DMS53 (cell line): ENCODE measurements around the gene UNKL.

ENCODE experiments used
- DNase-seq: peaks from one replicate; lab custom pipeline; 2025; lab: John Stamatoyannopoulos, UW

The UNKL gene

DNA sequence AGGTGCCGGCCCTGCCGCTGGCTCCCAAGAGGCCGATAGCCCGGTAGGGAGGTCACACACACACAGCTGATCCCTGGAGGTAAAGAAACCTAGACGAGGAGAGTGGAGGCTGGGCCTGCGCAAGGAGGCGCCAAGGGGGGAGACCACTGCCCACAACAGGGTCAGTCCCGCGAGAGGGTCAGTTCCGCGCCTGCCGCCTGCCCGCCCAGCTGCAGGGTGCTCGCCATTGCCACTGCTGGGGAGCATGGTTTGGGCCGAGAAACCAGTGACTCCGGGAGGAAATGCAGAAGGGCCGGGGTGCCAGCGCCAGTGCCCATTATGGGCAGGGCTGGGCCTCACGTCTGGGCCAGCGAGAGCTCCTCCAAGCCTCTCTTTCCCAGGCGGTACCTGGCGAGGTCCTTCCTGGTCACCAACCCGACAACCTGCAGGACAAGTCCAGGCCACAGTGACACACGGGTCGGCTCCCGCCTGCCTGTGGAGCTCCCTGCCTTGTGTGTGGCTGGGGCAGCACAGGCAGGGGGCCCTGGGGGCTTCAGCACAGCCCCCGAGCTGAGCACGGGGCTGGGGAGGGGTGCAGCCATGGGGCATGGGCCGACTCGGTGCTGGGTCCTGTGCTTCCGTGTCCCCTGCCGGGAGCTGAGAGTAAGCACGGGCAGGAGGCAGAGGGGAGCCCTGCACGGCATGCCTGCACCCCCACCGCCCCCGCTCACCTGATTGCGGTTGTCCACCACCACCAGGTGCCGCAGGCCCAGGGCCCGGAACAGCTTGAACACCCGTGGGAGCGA is 32.0 kb upstream of the UNKL start:
- DNase-seq = no peak

DNA sequence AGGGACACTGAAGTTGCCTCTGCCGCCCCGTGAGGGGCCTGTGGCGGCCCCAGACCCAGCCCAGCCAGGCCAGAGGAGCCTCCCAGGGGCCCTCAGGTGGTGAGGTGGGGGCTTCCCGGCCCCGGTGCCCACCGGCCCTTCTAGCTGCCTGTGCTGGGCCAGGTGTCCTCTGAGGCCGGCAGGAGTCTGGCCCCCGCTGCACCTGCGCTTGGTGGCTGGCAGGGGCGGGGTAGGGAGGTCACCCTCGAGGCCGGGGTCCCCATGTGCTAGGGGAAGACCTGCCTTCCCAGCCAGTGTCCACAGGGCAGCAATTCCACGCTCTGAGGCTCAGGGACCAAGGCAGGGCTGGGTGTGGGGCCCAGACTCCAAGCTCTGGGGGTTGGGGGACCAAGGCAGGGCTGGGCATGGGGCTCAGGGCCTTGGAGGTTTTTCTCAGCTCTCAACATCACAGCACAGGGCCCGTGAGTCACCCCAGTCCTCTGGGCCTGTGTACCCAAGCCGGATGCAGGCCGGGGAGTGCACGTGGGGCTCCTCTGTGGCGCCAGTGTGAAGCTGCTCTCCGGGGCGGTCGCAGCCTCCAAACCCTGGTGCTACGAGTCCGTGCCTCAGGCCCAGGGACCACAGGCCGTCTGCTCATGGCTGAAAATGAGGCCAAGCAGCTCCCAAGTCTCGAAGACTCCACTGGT is 31.2 kb upstream of the UNKL start:
- DNase-seq = no peak

DNA sequence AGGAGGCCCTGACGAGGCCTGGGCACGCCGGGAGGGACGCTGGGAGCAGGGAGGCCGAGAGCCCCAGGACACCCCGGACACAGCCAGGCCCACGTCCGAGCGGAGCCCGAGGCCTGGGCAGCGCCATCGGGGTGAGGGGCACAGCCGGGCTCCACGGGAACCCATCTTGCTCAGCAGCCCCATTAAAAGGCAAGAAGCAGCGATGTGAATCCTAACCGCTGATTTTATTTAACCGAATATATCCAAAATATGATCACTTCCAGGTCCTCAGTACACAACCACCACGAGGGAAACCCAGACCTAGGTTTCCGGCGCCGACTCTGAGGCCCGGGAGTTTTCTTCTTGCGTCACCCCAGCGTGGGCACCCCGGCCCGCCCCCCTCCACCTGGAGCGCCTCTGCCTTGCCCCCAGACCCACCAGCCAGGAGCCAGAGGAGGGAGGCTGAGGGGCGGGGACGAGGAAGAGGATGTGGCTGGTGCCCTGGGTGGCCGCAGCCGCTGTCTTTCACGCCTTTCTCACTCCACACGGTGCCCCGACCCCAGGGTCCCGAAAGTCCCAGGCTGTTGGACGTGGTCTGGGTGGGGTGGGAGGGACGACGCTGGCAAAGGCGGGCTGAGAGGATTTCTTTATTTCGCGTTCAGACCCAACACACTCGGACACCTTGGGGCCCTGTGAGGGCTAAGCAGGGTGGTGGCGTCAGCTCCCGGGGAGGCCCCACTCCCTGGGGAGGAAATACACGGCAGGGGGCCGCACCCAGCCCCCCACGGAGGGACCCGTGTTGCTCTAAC is 30.4 kb upstream of the UNKL start:
- DNase-seq = no peak

DNA sequence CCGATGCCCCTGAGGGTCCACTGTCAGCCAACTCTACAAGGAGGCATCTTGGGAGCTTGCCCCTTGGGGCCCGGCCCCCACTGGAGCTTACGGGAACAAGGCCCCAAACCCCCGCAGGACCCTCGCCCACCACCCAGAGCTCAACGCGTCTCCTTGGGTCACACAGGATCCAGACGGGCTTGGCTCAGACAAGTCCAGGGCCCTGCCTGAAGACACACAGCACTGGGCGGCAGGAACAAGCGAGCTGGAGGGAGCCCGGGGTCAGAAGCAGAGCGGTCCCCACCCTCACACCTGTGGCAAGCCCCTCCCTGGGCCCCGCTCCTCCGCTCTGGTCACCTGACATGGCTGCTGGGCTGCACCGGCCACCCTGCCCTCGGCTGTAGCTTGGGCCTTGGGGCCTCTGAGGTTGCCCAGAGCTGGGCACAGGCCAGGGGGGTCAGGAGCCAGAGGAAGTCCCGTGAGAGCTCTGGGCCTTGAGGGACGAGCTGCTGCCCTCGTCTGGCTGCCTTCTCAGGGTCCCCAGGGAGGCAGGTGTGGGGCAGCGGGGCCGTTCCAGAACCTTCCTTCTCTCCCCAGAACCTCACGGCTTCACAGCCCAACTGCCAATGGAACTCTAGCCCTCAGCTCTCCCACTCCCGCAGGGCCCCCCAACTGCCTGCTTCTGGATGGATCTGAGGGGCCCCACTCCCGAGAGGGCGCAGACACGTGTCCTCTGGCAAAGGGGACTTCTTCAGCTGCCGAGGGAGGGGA is 29.7 kb upstream of the UNKL start, which contains the start of gene CCDC154:
Gene CCDC154 (minus strand): TSS at position 577 of the 750 bp plus-strand sequence. CDS start 234 bp downstream, at position 343.
- DNase-seq = no peak

DNA sequence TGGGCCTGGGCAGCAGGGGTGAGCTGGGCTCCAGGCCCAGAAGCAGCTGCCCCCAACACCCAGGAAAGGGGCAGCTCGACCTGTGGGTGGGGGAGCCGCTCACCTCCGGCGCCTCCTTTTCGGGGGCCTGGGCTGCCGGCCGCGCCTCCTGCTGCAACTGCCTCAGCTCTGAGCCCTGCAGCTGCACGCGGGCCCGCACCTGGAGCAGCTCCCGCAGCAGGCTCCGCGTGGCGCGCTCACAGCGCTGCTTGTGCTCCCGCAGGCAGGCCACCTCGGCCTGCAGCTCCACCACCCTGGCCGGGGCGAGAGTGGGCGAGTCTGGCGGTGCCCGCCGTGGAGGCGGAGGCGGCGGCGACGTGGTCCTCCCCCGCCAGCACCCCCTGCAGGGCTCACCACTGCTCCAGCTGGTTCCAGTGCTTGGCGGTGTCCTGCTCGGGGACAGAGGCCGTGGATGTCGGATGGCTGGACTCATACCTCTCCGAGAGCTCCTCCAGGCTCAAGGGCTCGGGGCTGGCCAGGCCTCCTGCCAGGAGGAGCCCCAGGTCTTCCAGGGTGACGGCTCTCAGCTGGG is 29.0 kb upstream of the UNKL start:
- DNase-seq = no peak

DNA sequence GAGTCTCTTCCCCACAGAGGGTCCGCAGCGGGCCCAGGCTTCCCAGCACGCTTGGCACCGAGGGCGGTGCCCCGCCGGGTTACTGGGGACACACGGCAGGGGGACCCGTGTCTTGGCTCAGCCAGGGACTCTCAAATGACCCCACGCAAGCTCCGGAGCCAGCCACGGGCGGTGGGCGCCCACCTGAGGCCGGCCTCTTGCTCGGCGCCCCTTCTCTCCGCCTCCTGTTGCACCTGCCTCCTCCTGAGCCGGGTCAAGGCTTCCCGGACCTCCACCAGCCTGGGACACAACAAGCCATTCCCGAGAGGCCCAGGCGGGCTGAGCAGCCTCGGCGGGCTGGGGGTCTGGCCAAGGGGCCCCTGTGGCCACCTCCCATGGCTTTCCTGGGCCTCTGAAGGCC is 28.2 kb upstream of the UNKL start:
- no peak for DNase-seq

DNA sequence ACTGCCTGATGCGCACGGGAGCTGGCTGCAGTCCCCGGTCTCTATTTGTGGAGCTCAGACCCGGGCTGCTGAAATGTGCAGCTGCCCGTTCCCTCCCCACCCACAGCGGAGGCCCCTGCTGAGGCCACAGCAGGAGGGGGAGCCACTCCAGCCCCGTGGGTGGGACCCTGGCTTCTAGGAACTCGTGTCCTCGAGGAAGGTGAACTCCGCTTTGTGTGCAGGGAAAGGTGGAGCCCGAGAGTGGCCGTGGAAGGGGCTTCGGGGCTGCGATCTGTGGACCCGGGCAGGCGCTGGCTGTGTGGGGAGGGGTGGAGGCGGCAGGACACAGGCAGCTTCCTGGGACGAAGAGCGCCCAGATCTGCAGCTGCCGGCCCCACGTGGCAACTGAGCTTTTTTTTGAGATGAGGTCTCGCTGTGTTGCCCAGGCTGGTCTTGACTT is 26.9 kb upstream of the UNKL start:
- no peak for DNase-seq

DNA sequence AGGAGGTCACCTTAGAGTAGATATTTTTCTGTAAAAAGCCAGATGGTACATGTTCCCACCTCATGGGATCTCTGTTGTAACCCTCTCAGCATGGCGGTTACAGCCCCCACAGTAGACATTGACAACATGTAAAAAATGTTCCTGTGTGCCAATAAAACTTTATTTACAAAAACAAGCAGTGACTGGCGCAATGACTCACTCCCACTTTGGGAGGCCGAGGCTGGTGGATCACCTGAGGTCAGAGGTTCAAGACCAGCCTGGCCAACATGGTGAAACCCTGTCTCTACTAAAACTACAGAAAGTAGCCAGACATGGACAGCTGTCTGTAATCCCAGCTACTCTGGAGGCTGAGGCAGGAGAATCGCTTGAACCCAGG is 25.2 kb upstream of the UNKL start:
- peak; percentile 85 for DNase-seq

DNA sequence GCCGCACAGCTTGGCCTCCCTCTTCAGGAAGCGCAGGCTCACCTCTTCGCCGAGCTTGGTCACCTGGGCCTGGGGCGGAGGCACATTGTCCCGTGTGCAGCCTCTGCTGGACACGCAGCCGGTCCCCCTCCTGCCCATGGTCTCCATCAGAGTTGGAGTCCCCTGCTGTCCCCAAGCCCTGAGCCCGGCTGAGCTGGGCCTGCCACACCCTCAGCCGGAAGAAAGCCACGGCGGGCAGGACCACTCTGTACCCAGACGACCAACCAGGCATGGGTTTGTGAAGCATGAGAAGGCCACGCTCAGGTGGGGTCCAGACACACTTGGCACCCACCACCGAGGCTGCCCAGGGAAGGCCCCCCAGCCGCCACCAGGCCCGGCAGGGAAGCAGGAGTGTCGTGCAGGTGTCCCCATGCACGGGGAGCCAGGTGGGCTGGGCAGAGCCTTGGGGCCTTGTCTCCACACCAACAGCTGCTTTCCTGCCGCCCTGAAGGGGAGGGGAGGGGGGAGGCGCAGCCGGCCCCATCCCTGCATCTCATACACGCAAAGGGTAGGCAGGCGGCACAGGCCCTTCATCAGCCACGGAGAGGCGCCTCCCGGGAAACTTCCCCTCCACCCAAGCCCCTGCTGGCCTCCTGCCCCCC is 24.7 kb upstream of the UNKL start:
- DNase-seq = peak; percentile 89

DNA sequence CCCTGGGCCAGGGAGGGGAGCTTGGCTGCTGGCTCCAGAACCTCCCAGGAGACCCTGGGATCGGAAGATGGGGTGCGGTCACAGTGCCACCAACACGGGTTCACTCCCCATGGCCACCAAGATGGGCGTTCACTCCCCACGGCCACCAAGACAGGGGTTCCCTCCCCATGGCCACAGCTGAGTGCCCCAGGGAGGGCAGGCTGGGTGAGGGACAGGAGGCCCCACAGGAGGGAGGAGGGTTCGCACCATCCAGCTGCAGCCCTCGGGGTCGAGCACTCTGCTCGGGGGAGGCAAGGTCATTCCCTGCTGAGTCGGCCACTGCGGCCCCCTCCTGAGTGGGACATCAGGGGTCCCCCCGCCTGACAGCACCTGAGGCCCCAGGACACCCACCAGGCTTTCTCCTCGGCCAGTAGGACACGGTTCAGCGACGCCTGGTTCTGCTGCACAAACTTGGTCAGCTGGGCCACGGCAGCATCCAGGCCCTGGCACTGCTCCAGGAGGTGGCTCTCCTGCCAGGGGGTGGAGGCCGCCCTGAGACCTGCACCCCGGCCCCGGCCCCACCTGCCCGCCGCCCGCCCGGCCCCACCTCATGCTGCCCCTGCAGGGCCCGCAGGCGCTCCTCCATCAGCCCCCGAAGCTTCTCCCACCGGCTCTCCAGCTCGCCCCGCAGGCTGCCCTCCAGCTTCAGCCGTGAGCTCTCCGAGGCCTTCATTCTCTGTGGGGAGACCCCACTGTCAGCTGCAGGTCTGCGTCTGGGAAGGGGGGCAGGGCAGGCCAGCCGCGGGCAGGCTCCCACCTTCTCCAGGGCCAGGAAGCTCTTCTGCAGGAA is 23.9 kb upstream of the UNKL start:
- DNase-seq = peak; percentile 84

DNA sequence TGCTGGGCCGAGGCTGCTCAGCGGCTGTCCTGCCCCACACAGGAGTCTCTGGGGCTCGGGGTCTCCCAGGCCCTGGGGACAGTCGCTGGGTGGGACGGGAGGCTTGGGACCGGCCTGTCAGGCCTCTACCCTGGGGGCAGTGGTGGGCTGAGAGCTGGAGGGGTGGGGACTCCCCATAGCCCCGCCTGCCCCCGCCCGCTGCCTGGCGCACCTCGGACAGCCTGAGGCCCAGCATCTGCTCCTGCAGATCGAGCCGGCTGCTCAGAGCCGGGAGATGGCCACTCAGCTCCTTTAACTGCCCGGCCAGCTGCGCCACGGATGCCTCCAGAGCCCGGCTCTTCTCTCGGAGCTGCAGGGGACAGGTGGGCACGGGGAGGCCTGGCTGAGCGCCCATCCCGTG is 23.1 kb upstream of the UNKL start:
- DNase-seq = peak; percentile 89

DNA sequence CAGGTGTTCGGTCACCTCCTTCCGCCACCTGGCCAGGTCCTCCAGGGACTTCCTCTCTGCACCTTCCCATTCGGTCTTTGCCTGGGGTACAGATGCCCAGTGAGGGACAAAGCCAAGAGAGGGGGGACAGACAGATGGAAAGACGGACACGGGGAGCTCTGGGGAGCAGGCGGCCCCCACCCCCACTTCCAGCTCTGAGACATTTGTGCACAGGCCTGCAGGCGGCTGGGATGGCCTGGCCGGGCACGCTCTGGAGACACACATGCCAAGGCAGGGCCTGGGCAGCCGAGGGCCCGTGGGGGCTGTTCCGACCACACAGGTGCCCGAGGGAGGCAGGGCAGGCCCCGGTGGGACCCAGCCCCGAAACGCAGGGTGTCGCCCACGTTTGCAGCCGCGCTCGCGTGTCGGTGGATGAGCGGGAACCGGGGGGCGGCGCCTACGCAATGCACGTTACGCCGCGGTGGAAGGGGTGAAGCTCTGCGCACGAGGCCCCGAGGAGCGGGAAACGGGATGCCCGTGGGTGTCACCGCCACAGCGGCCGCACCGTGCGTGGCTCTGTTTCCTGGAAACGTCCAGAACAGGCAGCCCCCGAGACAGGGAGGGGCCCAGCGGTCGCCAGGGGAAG is 22.3 kb upstream of the UNKL start:
- peak; percentile 88 for DNase-seq

DNA sequence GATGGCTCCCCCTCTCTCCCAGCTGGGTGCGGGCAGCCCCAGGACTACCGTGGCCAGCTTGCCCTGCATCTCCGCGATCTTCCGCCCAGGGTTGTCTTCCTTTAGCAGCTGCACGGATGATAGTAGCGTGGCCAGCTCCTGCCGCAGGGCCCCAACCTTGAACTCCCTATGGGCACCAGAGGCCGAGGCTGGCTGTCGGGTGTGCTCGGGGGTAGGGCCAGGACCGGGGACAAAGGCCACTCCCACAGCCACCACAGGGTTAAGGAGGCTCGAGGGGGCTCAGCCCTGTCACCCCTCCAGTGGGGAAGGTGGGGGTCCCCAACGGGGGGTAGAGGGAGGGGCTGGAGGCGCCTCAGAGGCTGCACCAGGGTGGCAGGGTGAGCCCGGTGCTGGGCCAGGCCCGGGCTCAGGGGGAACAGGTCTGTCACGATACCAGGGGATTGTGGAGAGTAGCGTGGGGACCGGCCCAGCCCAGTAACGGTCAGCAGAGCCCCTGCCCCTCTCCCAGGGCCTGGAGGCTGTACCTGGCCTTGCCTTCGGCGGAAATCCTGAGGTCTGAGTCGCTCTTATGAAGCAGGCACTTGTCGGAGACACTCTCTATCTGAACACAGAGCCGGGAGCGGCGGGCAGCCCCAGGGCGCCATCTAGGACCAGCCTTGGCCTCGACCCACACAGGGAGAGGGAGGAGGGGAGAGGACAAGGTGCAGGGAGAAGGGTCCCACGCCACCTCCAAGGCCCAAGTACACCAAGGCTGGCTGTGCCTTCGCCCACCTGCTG is 21.6 kb upstream of the UNKL start:
- peak; percentile 89 for DNase-seq

DNA sequence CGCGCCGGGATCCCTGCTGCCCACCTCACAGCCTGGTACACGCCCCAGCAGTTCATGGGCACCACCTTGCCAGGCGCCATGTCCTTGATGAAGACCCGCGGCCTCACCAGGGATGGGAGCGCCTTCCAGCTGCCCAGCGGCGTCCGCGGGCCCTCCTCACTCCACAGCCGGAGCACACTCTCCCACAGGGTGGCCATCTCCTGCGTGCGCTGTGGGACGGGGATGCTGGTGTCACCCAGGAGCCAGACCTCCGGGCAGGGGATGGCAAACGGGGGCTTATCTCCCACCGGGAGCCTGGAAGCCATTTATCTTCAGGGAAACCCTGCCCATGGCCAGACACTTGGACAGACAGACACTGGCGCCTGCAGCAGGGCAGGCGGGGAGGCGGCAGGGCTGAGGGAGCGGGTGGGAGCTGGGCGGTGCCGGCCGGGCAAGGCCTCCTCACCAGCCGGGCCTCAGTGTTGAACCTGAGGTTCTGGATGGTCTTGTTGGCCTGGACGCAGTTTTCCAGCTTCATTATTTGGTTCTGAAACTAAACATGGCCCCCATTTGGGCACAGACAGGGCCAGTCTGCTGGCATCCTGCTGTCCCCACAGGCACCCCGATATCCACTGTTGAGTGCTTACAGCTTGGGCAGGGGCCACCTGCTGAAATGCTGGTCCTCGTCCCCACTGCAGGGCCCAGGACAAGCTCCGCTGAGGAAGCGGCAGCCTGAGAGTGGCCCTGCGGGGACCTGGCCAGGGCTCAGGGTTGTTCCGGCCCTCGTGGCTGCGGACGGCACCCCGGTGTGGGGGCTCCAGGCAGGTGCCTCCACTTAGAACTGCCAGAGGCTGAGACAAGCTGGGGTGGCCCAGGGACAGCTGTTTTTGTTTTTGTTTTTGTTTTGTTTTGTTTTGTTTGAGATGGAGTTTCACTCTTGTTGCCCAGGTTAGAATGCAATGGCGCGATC is 20.4 kb upstream of the UNKL start:
- peak; percentile 38 for DNase-seq

DNA sequence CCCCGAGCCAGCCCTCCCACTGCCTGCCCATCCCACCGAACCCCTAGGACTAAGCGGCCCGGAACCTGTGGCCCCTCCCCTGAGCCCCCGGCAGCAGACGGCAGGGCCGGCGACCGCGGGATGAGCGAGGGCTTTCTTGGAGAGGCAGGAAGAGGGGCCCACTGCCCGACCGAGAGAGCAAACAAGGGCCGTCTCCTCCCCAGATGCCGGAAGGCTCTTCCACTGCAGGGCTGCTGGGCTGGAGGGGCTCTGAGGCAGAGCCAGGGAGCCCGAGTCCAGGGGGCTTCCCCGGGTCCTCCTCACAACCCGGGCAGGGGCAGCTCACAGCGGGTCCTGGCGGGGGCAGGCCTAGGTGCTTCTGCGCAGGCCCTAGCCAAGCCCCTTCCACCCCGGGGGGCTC is 19.3 kb upstream of the UNKL start:
- peak; percentile 44 for DNase-seq

DNA sequence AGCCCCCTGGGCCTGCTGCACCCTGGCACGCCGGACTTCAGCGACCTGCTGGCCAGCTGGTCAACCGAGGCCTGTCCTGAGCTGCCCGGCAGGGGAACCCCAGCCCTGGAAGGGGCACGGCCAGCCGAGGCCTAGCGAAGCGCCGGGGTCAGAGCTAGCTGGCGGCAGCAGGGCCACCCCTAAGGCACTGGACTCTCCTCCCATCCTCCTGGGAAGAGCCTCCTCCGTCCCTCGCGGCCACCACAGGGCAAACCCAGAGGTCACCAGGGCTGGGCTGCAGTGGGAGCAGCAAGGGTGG is 18.7 kb upstream of the UNKL start:
- peak; percentile 34 for DNase-seq

DNA sequence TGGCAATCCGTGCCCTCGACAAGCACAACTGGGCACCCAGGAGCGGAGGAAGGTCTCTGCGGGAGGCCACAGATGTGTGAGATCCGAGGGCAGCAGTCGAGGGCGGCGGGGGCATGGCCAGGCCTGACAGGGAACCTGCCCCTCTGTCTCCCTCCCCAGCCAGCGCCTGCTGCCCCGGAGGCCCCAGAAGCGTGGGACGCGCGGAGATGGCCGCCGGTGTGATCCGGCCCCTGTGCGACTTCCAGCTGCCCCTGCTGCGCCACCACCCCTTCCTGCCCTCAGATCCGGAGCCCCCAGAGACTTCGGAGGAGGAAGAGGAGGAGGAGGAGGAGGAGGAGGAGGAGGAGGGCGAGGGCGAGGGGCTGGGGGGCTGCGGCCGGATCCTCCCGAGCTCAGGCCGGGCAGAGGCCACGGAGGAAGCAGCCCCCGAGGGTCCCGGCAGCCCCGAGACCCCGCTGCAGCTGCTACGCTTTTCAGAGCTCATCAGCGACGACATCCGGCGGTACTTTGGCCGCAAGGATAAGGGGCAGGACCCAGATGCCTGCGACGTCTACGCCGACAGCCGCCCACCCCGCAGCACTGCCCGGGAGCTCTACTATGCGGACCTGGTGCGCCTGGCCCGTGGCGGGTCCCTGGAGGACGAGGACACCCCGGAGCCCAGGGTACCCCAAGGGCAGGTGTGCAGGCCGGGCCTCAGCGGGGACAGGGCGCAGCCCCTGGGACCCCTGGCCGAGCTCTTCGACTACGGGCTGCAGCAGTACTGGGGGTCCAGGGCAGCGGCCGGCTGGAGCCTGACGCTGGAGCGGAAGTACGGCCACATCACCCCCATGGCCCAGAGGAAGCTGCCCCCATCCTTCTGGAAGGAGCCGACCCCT is 18.1 kb upstream of the UNKL start:
- peak; percentile 44 for DNase-seq
